ENCODE data around the gene CACNA2D3.

- TF ChIP-seq CTCF (IDR thresholded peaks at IDR 0.05): no peak
- no peak for TF ChIP-seq POLR2A (IDR thresholded peaks at IDR 0.05)
These were observed 511.2 kb downstream of the CACNA2D3 start for GRCh38 chr3:54633444-54634121.
